ENCODE results near the gene FAM222A.

DNA sequence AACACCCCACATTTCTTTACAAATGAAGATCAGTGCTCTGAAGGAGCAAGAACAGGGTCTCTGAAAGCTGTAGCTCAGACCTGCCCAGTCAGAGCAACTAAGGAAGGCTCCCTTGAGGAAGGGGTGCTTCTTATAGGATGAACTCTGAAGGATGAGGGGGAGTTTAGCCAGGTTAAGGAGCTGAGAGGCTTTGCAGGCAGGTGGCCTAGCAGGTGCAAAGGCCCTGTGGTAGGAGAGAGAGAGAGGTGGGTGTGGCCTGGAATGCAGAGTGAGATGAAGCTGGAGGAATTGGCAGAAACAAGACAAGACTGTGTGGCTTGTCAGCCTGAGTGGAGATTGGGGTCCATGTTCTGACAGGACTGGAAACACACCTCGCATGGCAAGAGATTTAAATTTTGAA, 20.5 kb upstream of the FAM222A start:
- TF ChIP-seq, protein P1, sequence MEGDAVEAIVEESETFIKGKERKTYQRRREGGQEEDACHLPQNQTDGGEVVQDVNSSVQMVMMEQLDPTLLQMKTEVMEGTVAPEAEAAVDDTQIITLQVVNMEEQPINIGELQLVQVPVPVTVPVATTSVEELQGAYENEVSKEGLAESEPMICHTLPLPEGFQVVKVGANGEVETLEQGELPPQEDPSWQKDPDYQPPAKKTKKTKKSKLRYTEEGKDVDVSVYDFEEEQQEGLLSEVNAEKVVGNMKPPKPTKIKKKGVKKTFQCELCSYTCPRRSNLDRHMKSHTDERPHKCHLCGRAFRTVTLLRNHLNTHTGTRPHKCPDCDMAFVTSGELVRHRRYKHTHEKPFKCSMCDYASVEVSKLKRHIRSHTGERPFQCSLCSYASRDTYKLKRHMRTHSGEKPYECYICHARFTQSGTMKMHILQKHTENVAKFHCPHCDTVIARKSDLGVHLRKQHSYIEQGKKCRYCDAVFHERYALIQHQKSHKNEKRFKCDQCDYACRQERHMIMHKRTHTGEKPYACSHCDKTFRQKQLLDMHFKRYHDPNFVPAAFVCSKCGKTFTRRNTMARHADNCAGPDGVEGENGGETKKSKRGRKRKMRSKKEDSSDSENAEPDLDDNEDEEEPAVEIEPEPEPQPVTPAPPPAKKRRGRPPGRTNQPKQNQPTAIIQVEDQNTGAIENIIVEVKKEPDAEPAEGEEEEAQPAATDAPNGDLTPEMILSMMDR (IDR thresholded peaks at IDR 0.05), result no peak
- TF ChIP-seq POLR2A (IDR thresholded peaks at IDR 0.05), result no peak
- TF ChIP-seq POLR2AphosphoS5 (IDR thresholded peaks at IDR 0.05), result no peak
- no peak for TF ChIP-seq EP300 (IDR thresholded peaks at IDR 0.05)
